ENCODE data around the gene UAP1.

GRCh38 chr1:162550925-162551324 lies 10.6 kb upstream of the UAP1 start:
- TF ChIP-seq CTCF (conservative IDR thresholded peaks at IDR 0.05; ENCODE audit: low read length) (no peak), EZH2phosphoT487 (IDR thresholded peaks at IDR 0.05; ENCODE audit: borderline replicate concordance, low read depth, low read length) (no peak)

All from OCI-LY7 (cell line).